GM11168 (cell line): ENCODE results near the gene BHLHA15.

Experiments
- in situ Hi-C: fragments of 300-500 bp; cut with MboI; formaldehyde crosslinking; loops from one replicate; pipeline ENCODE4 v1.12.0; 2022; ENCODE audit warnings: low sequenced_read_pairs; ENCODE audit not compliant: unreplicated experiment

BHLHA15 gene

GRCh38 chr7:98223351-98223897 is 12.2 kb downstream of the BHLHA15 start:
- in situ Hi-C loops: no loop called here

- in situ Hi-C loops: no loop called here
Measured at GRCh38 chr7:98223898-98224700, 12.9 kb downstream of the BHLHA15 start.

- in situ Hi-C loops: loop anchor here (25.0 kb wide), 1 partner anchor 1113 kb away; the partner anchor contains the start of gene ARPC1A
Measured at GRCh38 chr7:98224701-98225181, 13.5 kb downstream of the BHLHA15 start.

- in situ Hi-C loops: loop anchor here (25.0 kb wide), 1 partner anchor 1111 kb away; the partner anchor contains the start of gene ARPC1A
Measured at GRCh38 chr7:98225913-98226614, 14.8 kb downstream of the BHLHA15 start.

GRCh38 chr7:98227939-98228338 is 16.7 kb downstream of the BHLHA15 start:
- in situ Hi-C loops: loop anchor here (25.0 kb wide), 1 partner anchor 1109 kb away; the partner anchor contains the start of gene ARPC1A

- in situ Hi-C loops: loop anchor here (25.0 kb wide), 1 partner anchor 1108 kb away; the partner anchor contains the start of gene ARPC1A
Measured at GRCh38 chr7:98228801-98229200, 17.6 kb downstream of the BHLHA15 start.

- in situ Hi-C loops: loop anchor here (25.0 kb wide), 1 partner anchor 1108 kb away; the partner anchor contains the start of gene ARPC1A
Measured at GRCh38 chr7:98229441-98229840, 18.2 kb downstream of the BHLHA15 start.

- in situ Hi-C loops: loop anchor here (25.0 kb wide), 1 partner anchor 1107 kb away; the partner anchor contains the start of gene ARPC1A
Measured at GRCh38 chr7:98229991-98230745, 18.9 kb downstream of the BHLHA15 start.

- in situ Hi-C loops: loop anchor here (25.0 kb wide), 1 partner anchor 1106 kb away; the partner anchor contains the start of gene ARPC1A
Measured at GRCh38 chr7:98230746-98231471, 19.7 kb downstream of the BHLHA15 start.

- in situ Hi-C loops: loop anchor here (25.0 kb wide), 1 partner anchor 1106 kb away; the partner anchor contains the start of gene ARPC1A
Measured at GRCh38 chr7:98231493-98232262, 20.4 kb downstream of the BHLHA15 start.

- in situ Hi-C loops: loop anchor here (25.0 kb wide), 1 partner anchor 1105 kb away; the partner anchor contains the start of gene ARPC1A
Measured at GRCh38 chr7:98232263-98232585, 21.0 kb downstream of the BHLHA15 start.

GRCh38 chr7:98232799-98233198 is 21.6 kb downstream of the BHLHA15 start:
- in situ Hi-C loops: loop anchor here (25.0 kb wide), 1 partner anchor 1105 kb away; the partner anchor contains the start of gene ARPC1A

- in situ Hi-C loops: loop anchor here (25.0 kb wide), 1 partner anchor 1104 kb away; the partner anchor contains the start of gene ARPC1A
Measured at GRCh38 chr7:98233219-98234070, 22.2 kb downstream of the BHLHA15 start.

GRCh38 chr7:98234429-98235147 is 23.3 kb downstream of the BHLHA15 start:
- in situ Hi-C loops: loop anchor here (25.0 kb wide), 1 partner anchor 1103 kb away; the partner anchor contains the start of gene ARPC1A

GRCh38 chr7:98235901-98236300 is 24.7 kb downstream of the BHLHA15 start:
- in situ Hi-C loops: loop anchor here (25.0 kb wide), 1 partner anchor 1101 kb away; the partner anchor contains the start of gene ARPC1A
